Keratinocyte (primary cell): ENCODE measurements around the gene SOHLH1. TPM values are rescaled to one million over a fixed set of nuclear protein-coding genes. Genes with fewer than 3 reads are reported as not detected.
"Not testable (repeated sequence)": the region's sequence is repeated elsewhere in the genome, so short reads cannot be mapped to it uniquely, and the experiment has no call there.

ENCODE experiments used
- DNase-seq: peaks from one replicate; pipeline ENCODE4 v3.0.0-alpha.2; 2011; ENCODE audit warnings: low read depth, missing footprints, low spot score
- FAIRE-seq: peaks from 2 replicates; lab custom pipeline; 2011; peaks lifted over from hg19 to GRCh38; lab: Jason Lieb, UNC
- H2AFZ ChIP-seq: 2 replicates; pipeline ENCODE4 v1.6.0; 2012; ENCODE audit warnings: low read length, control low read depth, inconsistent platforms; ENCODE audit not compliant: control insufficient read depth
- H3K27ac ChIP-seq: 2 replicates; pipeline ENCODE4 v1.5.1; 2011; ENCODE audit warnings: low read length; ENCODE audit not compliant: control insufficient read depth, insufficient read depth
- H3K27me3 ChIP-seq: 3 replicates; pipeline ENCODE4 v1.6.0; 2011; ENCODE audit warnings: low read length; ENCODE audit not compliant: control insufficient read depth, insufficient read depth; ENCODE audit errors: extremely low read depth
- H3K36me3 ChIP-seq, 2 experiments: 2 replicates in 1 of 2; 3 replicates in 1 of 2; pipeline ENCODE4 v1.5.1; 2011; ENCODE audit warnings: low read length in 2 of 2, mild to moderate bottlenecking in 1 of 2; ENCODE audit not compliant: control insufficient read depth in 2 of 2, insufficient read depth in 2 of 2; ENCODE audit errors: extremely low read depth in 1 of 2
- H3K4me1 ChIP-seq: 3 replicates; pipeline ENCODE4 v1.5.1; 2011; ENCODE audit warnings: low read length; ENCODE audit not compliant: control insufficient read depth, insufficient read depth; ENCODE audit errors: extremely low read depth
- H3K4me2 ChIP-seq: 3 replicates; pipeline ENCODE4 v1.6.0; 2011; ENCODE audit warnings: low read depth, low read length; ENCODE audit not compliant: control insufficient read depth, insufficient read depth; ENCODE audit errors: extremely low read depth
- H3K4me3 ChIP-seq, 3 experiments: fragments of 200-600 bp in 1 of 3; sonication (generic) in 1 of 3; 2 replicates in 2 of 3; 3 replicates in 1 of 3; pipeline ENCODE4 v1.5.1; 2011 to 2016; ENCODE audit warnings: low read length in 3 of 3, mild to moderate bottlenecking in 3 of 3, control low read depth in 2 of 3, inconsistent platforms in 1 of 3, low read depth in 1 of 3, mixed read lengths in 1 of 3, mixed run types in 1 of 3, moderate library complexity in 1 of 3; ENCODE audit not compliant: control insufficient read depth in 2 of 3, insufficient read depth in 2 of 3; ENCODE audit errors: extremely low read depth in 1 of 3
- H3K79me2 ChIP-seq: 2 replicates; pipeline ENCODE4 v1.6.0; 2012; ENCODE audit warnings: low read length; ENCODE audit not compliant: control insufficient read depth, insufficient read depth
- H3K9ac ChIP-seq: 3 replicates; pipeline ENCODE4 v1.6.0; 2011; ENCODE audit warnings: low read length; ENCODE audit not compliant: control insufficient read depth, insufficient read depth; ENCODE audit errors: extremely low read depth
- H3K9me1 ChIP-seq: 3 replicates; pipeline ENCODE4 v1.6.0; 2011; ENCODE audit warnings: low read length; ENCODE audit not compliant: control insufficient read depth, insufficient read depth; ENCODE audit errors: extremely low read depth
- H3K9me3 ChIP-seq: 2 replicates; pipeline ENCODE4 v1.5.1; 2012; ENCODE audit warnings: low read depth, low read length; ENCODE audit not compliant: control insufficient read depth
- H4K20me1 ChIP-seq: 3 replicates; pipeline ENCODE4 v1.6.0; 2011; ENCODE audit warnings: low read length; ENCODE audit not compliant: control insufficient read depth, insufficient read depth; ENCODE audit errors: extremely low read depth
- CTCF ChIP-seq, 3 experiments: IDR thresholded peaks in 1 of 3; conservative IDR thresholded peaks in 1 of 3; optimal IDR thresholded peaks in 1 of 3; 2 replicates in 2 of 3; 3 replicates in 1 of 3; pipeline versions ENCODE3 to v1.5.1; 2011; ENCODE audit warnings: low read length in 3 of 3, mild to moderate bottlenecking in 3 of 3, moderate library complexity in 2 of 3, control low read depth in 1 of 3, inconsistent platforms in 1 of 3; ENCODE audit not compliant: insufficient read depth in 2 of 3; ENCODE audit errors: extremely low read depth in 1 of 3
- EZH2 ChIP-seq: IDR thresholded peaks from one replicate; pipeline ENCODE4 v1.6.1; 2012; ENCODE audit warnings: inconsistent platforms, mild to moderate bottlenecking, low read length, moderate library complexity
- dilution Hi-C: fragments of 300-500 bp; cut with MboI; formaldehyde crosslinking; loops from one replicate; pipeline ENCODE4 v1.7.0; 2020; ENCODE audit warnings: low sequenced_read_pairs; ENCODE audit not compliant: extremely low pct_ligation_motif_present
- polyA plus RNA-seq, 5 experiments: library from polyadenylated mRNA; depleted of rRNA in 3 of 5; stranded (reverse) in 3 of 5; stranded (forward) in 1 of 5; unstranded in 1 of 5; fragments of >200 nt; gene quantifications; 1 replicate in 1 of 5; 2 replicates in 3 of 5; 3 replicates in 1 of 5; pipeline versions ENCODE4 v1.2.1 to v1.2.3, GENCODE V29; 2011 to 2012; ENCODE audit warnings: missing spikeins in 2 of 5, low read depth in 1 of 5, low replicate concordance in 1 of 5

SOHLH1 gene
- polyA plus RNA-seq, 1 donor (not counting 4 experiments of a cell fraction or from before 2014, with no cell fraction given): not detected

DNA sequence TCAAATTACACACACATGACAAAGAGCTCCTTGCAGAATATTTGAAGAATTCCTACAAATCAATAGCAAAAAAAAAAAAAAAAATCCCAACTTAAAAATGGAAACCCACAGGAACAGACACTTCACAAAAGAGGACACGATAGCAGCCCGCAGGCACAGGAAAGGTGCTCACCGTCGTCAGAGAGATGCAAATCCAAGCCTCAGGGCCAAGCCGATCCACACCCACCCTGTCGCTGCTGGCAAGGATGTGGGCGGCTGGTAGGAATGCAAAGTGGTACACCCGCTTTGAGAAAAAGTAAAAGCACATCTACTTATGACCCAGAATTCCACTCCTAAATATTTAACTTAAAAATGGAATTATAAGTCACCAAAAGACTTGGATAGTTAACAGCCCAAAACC lies 25.3 kb downstream of the SOHLH1 start:
- Histone ChIP-seq H3K36me3 (no peaks in the 10 kb centered on the region), H3K27me3 (no peaks in the 10 kb centered on the region), H2AFZ (no peak overlapping the region), H3K27ac (no peak overlapping the region), H4K20me1 (no peaks in the 10 kb centered on the region), H3K9me1 (no peaks in the 10 kb centered on the region), H3K79me2 (no peaks in the 10 kb centered on the region), H3K4me3 (no peak overlapping the region), H3K9me3 (no peaks in the 10 kb centered on the region), H3K4me1 (no peaks in the 10 kb centered on the region), H3K9ac (no peak overlapping the region), H3K4me2 (no peak overlapping the region)
- DNase-seq: no peak
- no peak for FAIRE-seq
- TF ChIP-seq EZH2 (no peak), CTCF (optimal IDR thresholded peaks at IDR 0.05 in 1 of 3, IDR thresholded peaks at IDR 0.05 in 1 of 3, conservative IDR thresholded peaks at IDR 0.05 in 1 of 3; ENCODE audit: extremely low read depth in 1 of 3, insufficient read depth in 2 of 3, low read length in 3 of 3) (no peak)
- dilution Hi-C loops: no loop called here

- FAIRE-seq, H3K4me3 ChIP-seq, H3K27ac ChIP-seq, H3K27me3 ChIP-seq, dilution Hi-C loops, H3K9me1 ChIP-seq, H3K4me2 ChIP-seq, H2AFZ ChIP-seq, H3K9ac ChIP-seq, H4K20me1 ChIP-seq, H3K36me3 ChIP-seq, H3K4me1 ChIP-seq, DNase-seq, H3K9me3 ChIP-seq, H3K79me2 ChIP-seq: not testable (repeated sequence)
These were observed 26.5 kb downstream of the SOHLH1 start for GRCh38 chr9:135672786-135673185.

GRCh38 chr9:135671591-135672041 lies 27.7 kb downstream of the SOHLH1 start:
- dilution Hi-C loops: no loop called here
- TF ChIP-seq CTCF (optimal IDR thresholded peaks at IDR 0.05 in 1 of 3, IDR thresholded peaks at IDR 0.05 in 1 of 3, conservative IDR thresholded peaks at IDR 0.05 in 1 of 3; ENCODE audit: extremely low read depth in 1 of 3, insufficient read depth in 2 of 3, low read length in 3 of 3) (no peak), EZH2 (no peak)
- Histone ChIP-seq H4K20me1 (no peaks in the 10 kb centered on the region), H3K36me3 (no peaks in the 10 kb centered on the region), H3K9me3 (no peaks in the 10 kb centered on the region), H3K4me1 (no peaks in the 10 kb centered on the region), H3K4me3 (no peak overlapping the region), H3K27ac (no peak overlapping the region), H3K4me2 (no peak overlapping the region), H3K9ac (no peak overlapping the region), H3K79me2 (no peaks in the 10 kb centered on the region), H2AFZ (no peak overlapping the region), H3K27me3 (no peaks in the 10 kb centered on the region), H3K9me1 (no peaks in the 10 kb centered on the region)
- no peak for FAIRE-seq
- no peak for DNase-seq
